A673 (cell line): ENCODE data around the gene GCAT. TPM values are rescaled to one million over a fixed set of nuclear protein-coding genes. Genes with fewer than 3 reads are reported as not detected.
A peak's percentile ranks its signal among the peaks of the same experiment; 100 is the strongest.

Experiments
- BruUV-seq: library from RNA; stranded (reverse); fragments of 400-500 nt; replicated peaks from 2 replicates; lab custom pipeline; 2021; lab: Mats Ljungman, UMichigan
- CTCF ChIA-PET: fragments of 300-600 bp; sonication (Branson Sonifier 250); formaldehyde crosslinking; loops from one replicate; lab custom pipeline; 2022; ENCODE audit warnings: antibody characterized with exemption; lab: Charles Lee
- POLR2A ChIA-PET: fragments of 300-600 bp; sonication (Branson Sonifier 250); formaldehyde crosslinking; loops from one replicate; lab custom pipeline; 2022; ENCODE audit warnings: antibody characterized with exemption; ENCODE audit not compliant: low non-redundant PET; lab: Charles Lee
- DNase-seq: peaks from one replicate; pipeline ENCODE4 v3.0.0-alpha.2; 2015; ENCODE audit warnings: low spot score
- H3K27ac ChIP-seq: fragments of 200-600 bp; sonication (generic); 2 replicates; pipeline ENCODE4 v1.5.1; 2016; ENCODE audit warnings: mixed run types, low read depth, mild to moderate bottlenecking, mixed read lengths, antibody characterized with exemption, low read length; ENCODE audit not compliant: poor library complexity, severe bottlenecking
- H3K27me3 ChIP-seq: fragments of 200-600 bp; sonication (generic); replicated peaks from 2 replicates; pipeline ENCODE4 v1.6.1; 2017; ENCODE audit warnings: mixed run types, low read depth, mild to moderate bottlenecking, mixed read lengths, antibody characterized with exemption, low read length; ENCODE audit not compliant: insufficient read depth, poor library complexity
- H3K36me3 ChIP-seq: fragments of 200-600 bp; sonication (generic); 2 replicates; pipeline ENCODE4 v1.6.1; 2016; ENCODE audit warnings: mixed run types, mild to moderate bottlenecking, mixed read lengths, antibody characterized with exemption, low read length; ENCODE audit not compliant: insufficient read depth, poor library complexity, severe bottlenecking
- H3K4me1 ChIP-seq: fragments of 200-600 bp; sonication (generic); 2 replicates; pipeline ENCODE4 v1.6.1; 2017; ENCODE audit warnings: mixed run types, mild to moderate bottlenecking, mixed read lengths, antibody characterized with exemption, low read length; ENCODE audit not compliant: insufficient read depth, poor library complexity, severe bottlenecking
- H3K4me3 ChIP-seq: fragments of 200-600 bp; sonication (generic); 2 replicates; pipeline ENCODE4 v1.5.1; 2016; ENCODE audit warnings: low read depth, mixed run types, mild to moderate bottlenecking, mixed read lengths, low read length; ENCODE audit not compliant: poor library complexity, severe bottlenecking
- H3K9me3 ChIP-seq: fragments of 200-600 bp; sonication (generic); 2 replicates; pipeline ENCODE4 v1.6.1; 2016; ENCODE audit warnings: mixed run types, low read depth, mild to moderate bottlenecking, mixed read lengths, antibody characterized with exemption, low read length; ENCODE audit not compliant: poor library complexity, severe bottlenecking
- CTCF ChIP-seq: fragments of 300-800, 200-600 bp; sonication (generic); conservative IDR thresholded peaks from 2 replicates; pipeline ENCODE4 v1.5.1; 2017; ENCODE audit warnings: low read depth, mild to moderate bottlenecking, antibody characterized with exemption, low read length, moderate library complexity, mixed read lengths
- EZH2 ChIP-seq: fragments of 200-600 bp; sonication (generic); IDR thresholded peaks from 2 replicates; pipeline ENCODE4 v1.6.1; 2017; ENCODE audit warnings: borderline replicate concordance, low read depth, mild to moderate bottlenecking, mixed read lengths, antibody characterized with exemption, low read length; ENCODE audit not compliant: poor library complexity, severe bottlenecking
- intact Hi-C: fragments of 100-400 bp; cut with micrococcal nuclease; formaldehyde crosslinking; loops from one replicate; pipeline ENCODE4 v1.10.0; 2022; ENCODE audit not compliant: unreplicated experiment
- total RNA-seq: library from RNA; stranded (reverse); gene quantifications from 2 replicates; pipeline ENCODE4 v1.2.3, GENCODE V29; 2021

Gene GCAT
- total RNA-seq, 1 experiment from 2014 or later, result 21.4 TPM

- POLR2A ChIA-PET, result no interaction called here
- DNase-seq, result no peak
- Histone ChIP-seq H3K9me3 (no peaks in the 10 kb centered on the region), H3K27me3 (no peaks in the 10 kb centered on the region), H3K4me3 (no peak overlapping the region), H3K27ac (no peak overlapping the region), H3K4me1 (no peaks in the 10 kb centered on the region), H3K36me3 (peaks cover 41% of the 10 kb centered on the region)
- BruUV-seq, result no TSS peak
- CTCF ChIA-PET, result no interaction called here
- intact Hi-C loops, result no loop called here
- no peak for TF ChIP-seq CTCF
- TF ChIP-seq EZH2, result no peak
These were observed 24.5 kb downstream of the GCAT start for GRCh38 chr22:37832022-37832857.

- Histone ChIP-seq H3K27ac (no peak overlapping the region), H3K36me3 (peaks cover 14% of the 10 kb centered on the region), H3K4me1 (no peaks in the 10 kb centered on the region), H3K4me3 (peak overlapping the region; percentile 79), H3K9me3 (peaks cover 10% of the 10 kb centered on the region), H3K27me3 (no peaks in the 10 kb centered on the region)
- CTCF ChIA-PET, result interaction anchor here (0.5 kb wide), 1 partner anchor 25 kb away, joined by 3 read pairs; no protein-coding TSS in a partner anchor
- DNase-seq, result no peak
- BruUV-seq, result no TSS peak
- POLR2A ChIA-PET, result no interaction called here
- intact Hi-C loops, result no loop called here
- no peak for TF ChIP-seq CTCF
- TF ChIP-seq EZH2, result no peak
These were observed 34.5 kb downstream of the GCAT start for GRCh38 chr22:37842015-37842793.

GRCh38 chr22:37843741-37844089 lies 36.0 kb downstream of the GCAT start:
- Histone ChIP-seq H3K27me3 (no peaks in the 10 kb centered on the region), H3K4me3 (peak overlapping the region; percentile 79), H3K4me1 (no peaks in the 10 kb centered on the region), H3K27ac (peak overlapping the region; percentile 75), H3K36me3 (peaks cover 6% of the 10 kb centered on the region), H3K9me3 (peaks cover 10% of the 10 kb centered on the region)
- no peak for TF ChIP-seq CTCF
- TF ChIP-seq EZH2, result no peak
- ChIA-PET CTCF (interaction anchor here (0.6 to 1.0 kb wide), 2 partner anchors 25 to 90 kb away, joined by 3 read pairs; no protein-coding TSS in a partner anchor), POLR2A (no interaction called here)
- no peak for DNase-seq
- intact Hi-C loops, result no loop called here
- BruUV-seq, result no TSS peak
